Caki2 (cell line): Measurements from ENCODE around the gene PMEPA1. TPM values are rescaled to one million over a fixed set of nuclear protein-coding genes. Genes with fewer than 3 reads are reported as not detected.

Experiments
- DNase-seq: peaks from one replicate; pipeline ENCODE4 v3.0.0-alpha.2; 2015; ENCODE audit warnings: low read depth
- in situ Hi-C: cut with HindIII; loops from 2 replicates; pipeline ENCODE4 v1.10.0; 2016; ENCODE audit warnings: low sequenced_read_pairs, low pct_unique_long_range_greater_than_20kb, mixed read lengths
- total RNA-seq: library from RNA; depleted of rRNA; stranded (reverse); fragments of >200 nt; shearing (Covaris generic); gene quantifications from 2 replicates; pipeline ENCODE4 v1.2.3, GENCODE V29; 2014; ENCODE audit warnings: low replicate concordance

PMEPA1 gene
- total RNA-seq, 1 experiment from 2014 or later = 68.1 TPM

- DNase-seq = no peak
- in situ Hi-C loops = no loop called here
These were observed 32.8 kb upstream of the PMEPA1 start for GRCh38 chr20:57742507-57743181.

- DNase-seq = no peak
- in situ Hi-C loops = no loop called here
These were observed 28.7 kb upstream of the PMEPA1 start for GRCh38 chr20:57738484-57738883.

GRCh38 chr20:57738053-57738452, 28.2 kb upstream of the PMEPA1 start:
- no peak for DNase-seq
- in situ Hi-C loops = no loop called here

- in situ Hi-C loops = no loop called here
- no peak for DNase-seq
These were observed 27.5 kb upstream of the PMEPA1 start for GRCh38 chr20:57737349-57737748.

- no peak for DNase-seq
- in situ Hi-C loops = no loop called here
These were observed 27.0 kb upstream of the PMEPA1 start for GRCh38 chr20:57736738-57737347.

GRCh38 chr20:57735831-57736737, 26.3 kb upstream of the PMEPA1 start:
- in situ Hi-C loops = no loop called here
- no peak for DNase-seq

- in situ Hi-C loops = no loop called here
These were observed 24.9 kb upstream of the PMEPA1 start for GRCh38 chr20:57734754-57735153.

GRCh38 chr20:57732226-57732625, 22.4 kb upstream of the PMEPA1 start:
- DNase-seq = no peak

More at GRCh38 chr20:57734754-57735153, 24.9 kb upstream of the PMEPA1 start:
- no peak for DNase-seq

GRCh38 chr20:57728762-57729161, 18.9 kb upstream of the PMEPA1 start:
- in situ Hi-C loops = no loop called here
- no peak for DNase-seq

More at GRCh38 chr20:57732226-57732625, 22.4 kb upstream of the PMEPA1 start:
- in situ Hi-C loops = no loop called here

- in situ Hi-C loops = no loop called here
- no peak for DNase-seq
These were observed 18.0 kb upstream of the PMEPA1 start for GRCh38 chr20:57727863-57728262.

- in situ Hi-C loops = no loop called here
- no peak for DNase-seq
These were observed 15.8 kb upstream of the PMEPA1 start for GRCh38 chr20:57725636-57726035.

- no peak for DNase-seq
- in situ Hi-C loops = no loop called here
These were observed 15.0 kb upstream of the PMEPA1 start for GRCh38 chr20:57724610-57725405.

- in situ Hi-C loops = no loop called here
- DNase-seq = no peak
These were observed 14.0 kb upstream of the PMEPA1 start for GRCh38 chr20:57723816-57724215.

GRCh38 chr20:57719951-57720350, 10.1 kb upstream of the PMEPA1 start:
- in situ Hi-C loops = no loop called here
- DNase-seq = no peak

GRCh38 chr20:57718490-57719009, 8.7 kb upstream of the PMEPA1 start:
- peak; percentile 97 for DNase-seq
- in situ Hi-C loops = no loop called here

GRCh38 chr20:57717797-57718196, 8.0 kb upstream of the PMEPA1 start:
- DNase-seq = no peak
- in situ Hi-C loops = no loop called here

GRCh38 chr20:57716901-57717300, 7.1 kb upstream of the PMEPA1 start:
- no peak for DNase-seq
- in situ Hi-C loops = no loop called here

- DNase-seq = no peak
- in situ Hi-C loops = no loop called here
These were observed 6.4 kb upstream of the PMEPA1 start for GRCh38 chr20:57716202-57716601.
